Vagina (tissue), 2 donors: ENCODE results near the gene C1orf116. TPM values are rescaled to one million over a fixed set of nuclear protein-coding genes. Genes with fewer than 3 reads are reported as not detected.

ENCODE experiments used
- DNase-seq, 2 donors: peaks; one replicate each; pipeline ENCODE4 v3.0.0-alpha.2; 2017; ENCODE audit errors: extremely low spot score in 2 of 2
- H3K27ac ChIP-seq: fragments of 200-600 bp; sonication (generic); one replicate; pipeline ENCODE4 v1.5.1; 2019
- H3K27me3 ChIP-seq: fragments of 200-600 bp; sonication (generic); one replicate; pipeline ENCODE4 v1.5.1; 2019
- H3K36me3 ChIP-seq, 2 donors: fragments of 200-600 bp; sonication (generic); one replicate each; pipeline ENCODE4 v1.5.1; 2017 to 2019
- H3K4me1 ChIP-seq: fragments of 200-600 bp; sonication (generic); one replicate; pipeline ENCODE4 v1.5.1; 2019
- H3K4me3 ChIP-seq, 2 donors: fragments of 200-600 bp; sonication (generic); 1 replicate in 1 of 2; 2 replicates in 1 of 2; pipeline ENCODE4 v1.5.1; 2016 to 2019
- H3K9me3 ChIP-seq: fragments of 200-600 bp; sonication (generic); one replicate; pipeline ENCODE4 v1.5.1; 2019
- POLR2A ChIP-seq, 2 donors: fragments of 450-650 bp; IDR thresholded peaks; one replicate each; pipeline ENCODE4 v1.6.1; 2017; ENCODE audit warnings: antibody characterized with exemption in 2 of 2, mild to moderate bottlenecking in 2 of 2, moderate library complexity in 2 of 2
- POLR2AphosphoS5 ChIP-seq, 2 donors: sonication (generic); formaldehyde crosslinking; IDR thresholded peaks; one replicate each; pipeline ENCODE4 v1.9.0; 2017; ENCODE audit warnings: antibody characterized with exemption in 2 of 2, mild to moderate bottlenecking in 2 of 2, low read depth in 1 of 2; ENCODE audit not compliant: insufficient read depth in 1 of 2
- intact Hi-C: fragments of 100-400 bp; cut with DNase I; formaldehyde crosslinking; loops from one replicate; pipeline ENCODE4 v1.15.1; 2023
- total RNA-seq: library from RNA; depleted of rRNA; stranded (reverse); fragments of >200 nt; gene quantifications from one replicate; pipeline ENCODE4 v1.2.3, GENCODE V29; 2016
- TF ChIP-seq, protein P1 (sequence below), 3 experiments: fragments of 450-650 bp in 2 of 3; fragments of 200-600 bp in 1 of 3; sonication (generic) in 1 of 3; IDR thresholded peaks; one replicate each; pipeline ENCODE4 v1.5.1; 2017 to 2019; ENCODE audit warnings: antibody characterized with exemption in 3 of 3, mild to moderate bottlenecking in 2 of 3, moderate library complexity in 2 of 3

The C1orf116 gene
- total RNA-seq, result 11.8 TPM

DNA sequence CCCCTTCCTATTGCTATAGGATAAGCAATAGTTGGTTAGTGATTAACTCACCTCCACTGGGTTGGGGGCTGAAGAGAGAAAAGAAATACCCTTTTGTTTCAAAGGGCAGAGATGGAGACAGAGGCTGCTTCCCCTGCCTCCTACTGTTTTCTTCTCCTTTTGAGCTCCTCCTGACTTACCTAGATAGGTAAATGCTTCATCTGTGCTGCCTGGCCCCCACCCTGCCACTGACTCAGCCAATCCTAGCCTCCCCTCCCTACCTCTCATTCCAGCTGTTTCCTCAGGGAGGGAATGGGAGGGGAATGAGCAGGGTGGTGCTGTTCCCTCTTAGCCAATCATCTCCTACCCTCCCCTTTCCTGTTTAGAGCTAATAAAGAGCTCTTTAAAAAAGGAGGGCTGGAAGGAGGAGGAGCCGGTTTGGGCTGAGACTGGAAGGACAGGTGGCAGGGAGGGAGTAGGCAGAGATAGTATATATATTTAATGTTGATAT, at the start of gene C1orf116:
TSS of gene C1orf116 (minus strand) at position 229 of the 490 bp plus-strand sequence. CDS start 5,158 bp downstream, outside the sequence.
- Histone ChIP-seq H3K27ac (peak within 1 kb of the TSS; percentile 64), H3K27me3 (no peaks in the 10 kb centered on the region), H3K9me3 (no peaks in the 10 kb centered on the region), H3K4me1 (no peaks in the 10 kb centered on the region), H3K36me3 (no peaks in the 10 kb centered on the region), H3K4me3 (peak within 1 kb of the TSS in 1 of 2 donors; percentile 38)
- intact Hi-C loops, result no loop called here
- TF ChIP-seq POLR2A (IDR thresholded peaks at IDR 0.05) (peak in 1 of 2 donors; percentile 51), POLR2AphosphoS5 (IDR thresholded peaks at IDR 0.05; ENCODE audit: insufficient read depth in 1 of 2, low read depth in 1 of 2) (peak in 1 of 2 donors; percentile 79)
- TF ChIP-seq, protein P1, sequence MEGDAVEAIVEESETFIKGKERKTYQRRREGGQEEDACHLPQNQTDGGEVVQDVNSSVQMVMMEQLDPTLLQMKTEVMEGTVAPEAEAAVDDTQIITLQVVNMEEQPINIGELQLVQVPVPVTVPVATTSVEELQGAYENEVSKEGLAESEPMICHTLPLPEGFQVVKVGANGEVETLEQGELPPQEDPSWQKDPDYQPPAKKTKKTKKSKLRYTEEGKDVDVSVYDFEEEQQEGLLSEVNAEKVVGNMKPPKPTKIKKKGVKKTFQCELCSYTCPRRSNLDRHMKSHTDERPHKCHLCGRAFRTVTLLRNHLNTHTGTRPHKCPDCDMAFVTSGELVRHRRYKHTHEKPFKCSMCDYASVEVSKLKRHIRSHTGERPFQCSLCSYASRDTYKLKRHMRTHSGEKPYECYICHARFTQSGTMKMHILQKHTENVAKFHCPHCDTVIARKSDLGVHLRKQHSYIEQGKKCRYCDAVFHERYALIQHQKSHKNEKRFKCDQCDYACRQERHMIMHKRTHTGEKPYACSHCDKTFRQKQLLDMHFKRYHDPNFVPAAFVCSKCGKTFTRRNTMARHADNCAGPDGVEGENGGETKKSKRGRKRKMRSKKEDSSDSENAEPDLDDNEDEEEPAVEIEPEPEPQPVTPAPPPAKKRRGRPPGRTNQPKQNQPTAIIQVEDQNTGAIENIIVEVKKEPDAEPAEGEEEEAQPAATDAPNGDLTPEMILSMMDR (IDR thresholded peaks at IDR 0.05), result no peak
- DNase-seq, result no peak

GRCh38 chr1:207081806-207082205, 49.2 kb upstream of the C1orf116 start:
- Histone ChIP-seq H3K9me3 (no peaks in the 10 kb centered on the region), H3K27me3 (no peaks in the 10 kb centered on the region), H3K4me1 (peaks cover 5% of the 10 kb centered on the region), H3K27ac (no peak overlapping the region), H3K36me3 (no peaks in the 10 kb centered on the region), H3K4me3 (no peak overlapping the region)
- intact Hi-C loops, result loop anchor here (10.0 kb wide), 1 partner anchor 313 kb away; no protein-coding TSS in a partner anchor
- no peak for DNase-seq
- TF ChIP-seq, protein P1 (IDR thresholded peaks at IDR 0.05), result no peak
- TF ChIP-seq POLR2A (IDR thresholded peaks at IDR 0.05), result no peak
- TF ChIP-seq POLR2AphosphoS5 (IDR thresholded peaks at IDR 0.05; ENCODE audit: insufficient read depth in 1 of 2, low read depth in 1 of 2), result no peak

DNA sequence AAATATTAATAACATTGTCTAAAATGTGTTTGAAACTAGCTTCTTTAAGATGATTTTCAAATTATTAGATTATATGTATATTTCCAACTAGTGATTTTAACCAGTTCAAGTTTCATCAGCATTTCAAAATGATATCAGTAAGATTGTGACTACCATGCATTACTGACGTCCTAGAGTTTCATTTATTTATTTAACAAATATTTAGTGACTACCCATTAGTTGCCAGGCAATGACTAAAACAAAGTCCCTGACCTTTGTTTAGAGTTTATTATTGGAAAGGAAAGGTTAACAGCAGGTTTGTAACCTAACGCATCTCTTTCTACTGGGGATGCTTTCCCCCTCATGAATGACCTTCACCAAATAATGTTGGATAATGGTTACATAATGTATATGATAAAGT, 48.5 kb upstream of the C1orf116 start:
- no peaks in the 10 kb centered on the region for H3K27me3 ChIP-seq
- H3K36me3 ChIP-seq, result no peaks in the 10 kb centered on the region
- H3K4me3 ChIP-seq, result no peak overlapping the region
- no peak overlapping the region for H3K27ac ChIP-seq
- no peaks in the 10 kb centered on the region for H3K9me3 ChIP-seq
- H3K4me1 ChIP-seq, result peaks cover 5% of the 10 kb centered on the region
- DNase-seq, result no peak
- TF ChIP-seq POLR2A (IDR thresholded peaks at IDR 0.05) (no peak), POLR2AphosphoS5 (IDR thresholded peaks at IDR 0.05; ENCODE audit: insufficient read depth in 1 of 2, low read depth in 1 of 2) (no peak)
- TF ChIP-seq, protein P1 (IDR thresholded peaks at IDR 0.05), result no peak
- intact Hi-C loops, result loop anchor here (10.0 kb wide), 1 partner anchor 314 kb away; no protein-coding TSS in a partner anchor

DNA sequence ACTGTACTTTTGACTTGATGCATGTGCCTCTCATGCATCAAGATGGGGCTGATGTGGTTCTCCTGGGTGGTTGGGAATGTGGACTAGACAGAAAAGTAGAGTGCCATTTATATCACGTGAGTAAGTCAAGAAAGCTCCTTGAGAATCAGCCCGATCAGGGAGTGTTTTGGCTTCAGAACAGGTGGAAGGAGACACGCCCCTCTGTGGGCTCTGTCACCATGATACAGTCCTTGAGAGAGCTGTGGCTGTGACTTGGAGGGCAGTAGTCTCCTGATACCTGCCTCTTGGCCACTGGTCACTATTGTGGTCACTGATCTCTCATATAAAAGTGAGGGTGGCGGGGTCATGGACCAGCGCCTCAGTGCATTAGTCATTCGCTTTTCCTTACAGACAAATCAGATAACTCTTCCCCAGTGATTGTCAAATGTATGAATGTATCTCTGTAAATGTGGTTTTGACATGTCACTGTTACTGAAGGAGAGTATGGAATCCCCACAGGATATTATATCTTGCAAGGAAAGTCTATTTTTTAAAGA, 47.2 kb upstream of the C1orf116 start:
- no peak overlapping the region for H3K4me3 ChIP-seq
- intact Hi-C loops, result loop anchor here (10.0 kb wide), 1 partner anchor 315 kb away; no protein-coding TSS in a partner anchor
- H3K9me3 ChIP-seq, result no peaks in the 10 kb centered on the region
- no peak overlapping the region for H3K27ac ChIP-seq
- peaks cover 10% of the 10 kb centered on the region for H3K4me1 ChIP-seq
- DNase-seq, result no peak
- TF ChIP-seq POLR2AphosphoS5 (IDR thresholded peaks at IDR 0.05; ENCODE audit: insufficient read depth in 1 of 2, low read depth in 1 of 2) (no peak), POLR2A (IDR thresholded peaks at IDR 0.05) (no peak)
- TF ChIP-seq, protein P1 (IDR thresholded peaks at IDR 0.05), result no peak
- no peaks in the 10 kb centered on the region for H3K36me3 ChIP-seq
- no peaks in the 10 kb centered on the region for H3K27me3 ChIP-seq

- intact Hi-C loops, result no loop called here
- Histone ChIP-seq H3K4me1 (peaks cover 9% of the 10 kb centered on the region), H3K36me3 (no peaks in the 10 kb centered on the region), H3K9me3 (no peaks in the 10 kb centered on the region), H3K4me3 (no peak overlapping the region), H3K27ac (no peak overlapping the region), H3K27me3 (no peaks in the 10 kb centered on the region)
- TF ChIP-seq, protein P1 (IDR thresholded peaks at IDR 0.05), result no peak
- no peak for TF ChIP-seq POLR2AphosphoS5 (IDR thresholded peaks at IDR 0.05; ENCODE audit: insufficient read depth in 1 of 2, low read depth in 1 of 2)
- no peak for TF ChIP-seq POLR2A (IDR thresholded peaks at IDR 0.05)
- DNase-seq, result no peak
These were observed 46.1 kb upstream of the C1orf116 start for GRCh38 chr1:207078578-207079132.
